Measurements from ENCODE around the gene GUCA2B. TPM values are rescaled to one million over a fixed set of nuclear protein-coding genes. Genes with fewer than 3 reads are reported as not detected.

Gene GUCA2B
- total and polyA plus RNA-seq, 4 donors, result 1.7 to 3.3 TPM; not detected in 2

DNA sequence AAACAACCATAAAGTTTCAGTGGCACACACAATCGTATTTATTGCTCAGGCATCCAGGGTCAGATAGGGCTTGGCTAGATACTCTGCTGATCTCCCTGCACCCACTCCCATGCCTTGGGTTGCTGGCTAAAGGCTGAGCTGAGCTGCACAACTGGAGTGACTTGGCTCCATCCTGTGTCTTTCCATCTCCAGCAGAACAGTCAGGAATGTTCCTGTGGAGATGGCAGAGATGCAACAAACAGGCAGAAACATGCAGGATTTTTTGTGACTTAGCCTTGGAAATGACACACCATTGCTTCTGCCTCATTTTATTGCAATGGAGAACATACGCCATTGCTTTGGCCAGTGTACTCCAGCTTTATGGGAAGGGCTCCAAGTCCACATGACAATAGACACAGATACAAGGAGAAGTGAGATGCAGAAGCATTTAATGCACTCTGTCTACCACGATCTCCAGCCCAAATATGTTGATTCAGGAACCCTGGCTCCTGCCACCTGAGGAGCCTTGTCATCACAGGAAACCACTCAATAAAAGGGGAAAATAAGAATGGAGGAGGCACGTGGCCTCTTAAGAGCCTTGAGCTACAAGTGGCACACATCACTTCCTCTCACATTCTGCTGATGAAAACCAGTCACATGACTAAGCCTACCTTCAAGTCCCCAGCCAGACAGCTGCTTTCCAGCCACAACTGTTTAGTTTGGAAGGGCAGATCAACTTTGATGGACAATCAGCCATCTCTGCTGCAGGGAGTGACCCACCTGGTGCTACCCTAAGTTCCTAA lies 10.1 kb upstream of the GUCA2B start:
- TF ChIP-seq, protein P1, sequence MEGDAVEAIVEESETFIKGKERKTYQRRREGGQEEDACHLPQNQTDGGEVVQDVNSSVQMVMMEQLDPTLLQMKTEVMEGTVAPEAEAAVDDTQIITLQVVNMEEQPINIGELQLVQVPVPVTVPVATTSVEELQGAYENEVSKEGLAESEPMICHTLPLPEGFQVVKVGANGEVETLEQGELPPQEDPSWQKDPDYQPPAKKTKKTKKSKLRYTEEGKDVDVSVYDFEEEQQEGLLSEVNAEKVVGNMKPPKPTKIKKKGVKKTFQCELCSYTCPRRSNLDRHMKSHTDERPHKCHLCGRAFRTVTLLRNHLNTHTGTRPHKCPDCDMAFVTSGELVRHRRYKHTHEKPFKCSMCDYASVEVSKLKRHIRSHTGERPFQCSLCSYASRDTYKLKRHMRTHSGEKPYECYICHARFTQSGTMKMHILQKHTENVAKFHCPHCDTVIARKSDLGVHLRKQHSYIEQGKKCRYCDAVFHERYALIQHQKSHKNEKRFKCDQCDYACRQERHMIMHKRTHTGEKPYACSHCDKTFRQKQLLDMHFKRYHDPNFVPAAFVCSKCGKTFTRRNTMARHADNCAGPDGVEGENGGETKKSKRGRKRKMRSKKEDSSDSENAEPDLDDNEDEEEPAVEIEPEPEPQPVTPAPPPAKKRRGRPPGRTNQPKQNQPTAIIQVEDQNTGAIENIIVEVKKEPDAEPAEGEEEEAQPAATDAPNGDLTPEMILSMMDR (IDR thresholded peaks at IDR 0.05; ENCODE audit: low read depth, low read length, missing input control), result no peak
- TF ChIP-seq JUND (IDR thresholded peaks at IDR 0.05), result no peak
- TF ChIP-seq, protein P2, sequence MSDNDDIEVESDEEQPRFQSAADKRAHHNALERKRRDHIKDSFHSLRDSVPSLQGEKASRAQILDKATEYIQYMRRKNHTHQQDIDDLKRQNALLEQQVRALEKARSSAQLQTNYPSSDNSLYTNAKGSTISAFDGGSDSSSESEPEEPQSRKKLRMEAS (IDR thresholded peaks at IDR 0.05), result no peak
- no peak for TF ChIP-seq EGR1 (IDR thresholded peaks at IDR 0.05; ENCODE audit: low read depth in 2 of 2)
- no peak for TF ChIP-seq NR2F2 (IDR thresholded peaks at IDR 0.05)
- TF ChIP-seq SP1 (IDR thresholded peaks at IDR 0.05), result no peak
- TF ChIP-seq GABPA (IDR thresholded peaks at IDR 0.05 in 1 of 2, conservative IDR thresholded peaks at IDR 0.05 in 1 of 2), result no peak
- TF ChIP-seq, protein P3, sequence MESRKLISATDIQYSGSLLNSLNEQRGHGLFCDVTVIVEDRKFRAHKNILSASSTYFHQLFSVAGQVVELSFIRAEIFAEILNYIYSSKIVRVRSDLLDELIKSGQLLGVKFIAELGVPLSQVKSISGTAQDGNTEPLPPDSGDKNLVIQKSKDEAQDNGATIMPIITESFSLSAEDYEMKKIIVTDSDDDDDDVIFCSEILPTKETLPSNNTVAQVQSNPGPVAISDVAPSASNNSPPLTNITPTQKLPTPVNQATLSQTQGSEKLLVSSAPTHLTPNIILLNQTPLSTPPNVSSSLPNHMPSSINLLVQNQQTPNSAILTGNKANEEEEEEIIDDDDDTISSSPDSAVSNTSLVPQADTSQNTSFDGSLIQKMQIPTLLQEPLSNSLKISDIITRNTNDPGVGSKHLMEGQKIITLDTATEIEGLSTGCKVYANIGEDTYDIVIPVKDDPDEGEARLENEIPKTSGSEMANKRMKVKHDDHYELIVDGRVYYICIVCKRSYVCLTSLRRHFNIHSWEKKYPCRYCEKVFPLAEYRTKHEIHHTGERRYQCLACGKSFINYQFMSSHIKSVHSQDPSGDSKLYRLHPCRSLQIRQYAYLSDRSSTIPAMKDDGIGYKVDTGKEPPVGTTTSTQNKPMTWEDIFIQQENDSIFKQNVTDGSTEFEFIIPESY (IDR thresholded peaks at IDR 0.05), result no peak
- TF ChIP-seq, protein P4, sequence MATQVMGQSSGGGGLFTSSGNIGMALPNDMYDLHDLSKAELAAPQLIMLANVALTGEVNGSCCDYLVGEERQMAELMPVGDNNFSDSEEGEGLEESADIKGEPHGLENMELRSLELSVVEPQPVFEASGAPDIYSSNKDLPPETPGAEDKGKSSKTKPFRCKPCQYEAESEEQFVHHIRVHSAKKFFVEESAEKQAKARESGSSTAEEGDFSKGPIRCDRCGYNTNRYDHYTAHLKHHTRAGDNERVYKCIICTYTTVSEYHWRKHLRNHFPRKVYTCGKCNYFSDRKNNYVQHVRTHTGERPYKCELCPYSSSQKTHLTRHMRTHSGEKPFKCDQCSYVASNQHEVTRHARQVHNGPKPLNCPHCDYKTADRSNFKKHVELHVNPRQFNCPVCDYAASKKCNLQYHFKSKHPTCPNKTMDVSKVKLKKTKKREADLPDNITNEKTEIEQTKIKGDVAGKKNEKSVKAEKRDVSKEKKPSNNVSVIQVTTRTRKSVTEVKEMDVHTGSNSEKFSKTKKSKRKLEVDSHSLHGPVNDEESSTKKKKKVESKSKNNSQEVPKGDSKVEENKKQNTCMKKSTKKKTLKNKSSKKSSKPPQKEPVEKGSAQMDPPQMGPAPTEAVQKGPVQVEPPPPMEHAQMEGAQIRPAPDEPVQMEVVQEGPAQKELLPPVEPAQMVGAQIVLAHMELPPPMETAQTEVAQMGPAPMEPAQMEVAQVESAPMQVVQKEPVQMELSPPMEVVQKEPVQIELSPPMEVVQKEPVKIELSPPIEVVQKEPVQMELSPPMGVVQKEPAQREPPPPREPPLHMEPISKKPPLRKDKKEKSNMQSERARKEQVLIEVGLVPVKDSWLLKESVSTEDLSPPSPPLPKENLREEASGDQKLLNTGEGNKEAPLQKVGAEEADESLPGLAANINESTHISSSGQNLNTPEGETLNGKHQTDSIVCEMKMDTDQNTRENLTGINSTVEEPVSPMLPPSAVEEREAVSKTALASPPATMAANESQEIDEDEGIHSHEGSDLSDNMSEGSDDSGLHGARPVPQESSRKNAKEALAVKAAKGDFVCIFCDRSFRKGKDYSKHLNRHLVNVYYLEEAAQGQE (IDR thresholded peaks at IDR 0.05), result no peak
- no peak for TF ChIP-seq HNF4G (IDR thresholded peaks at IDR 0.05)
- TF ChIP-seq, protein P5, sequence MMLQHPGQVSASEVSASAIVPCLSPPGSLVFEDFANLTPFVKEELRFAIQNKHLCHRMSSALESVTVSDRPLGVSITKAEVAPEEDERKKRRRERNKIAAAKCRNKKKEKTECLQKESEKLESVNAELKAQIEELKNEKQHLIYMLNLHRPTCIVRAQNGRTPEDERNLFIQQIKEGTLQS (IDR thresholded peaks at IDR 0.05), result no peak
- no peak for TF ChIP-seq YY1 (IDR thresholded peaks at IDR 0.05)
- no peak for TF ChIP-seq RAD21 (IDR thresholded peaks at IDR 0.05)
- no peak for DNase-seq (ENCODE audit: low spot score)
- H3K27ac ChIP-seq (ENCODE audit: low read depth in 1 of 2, low read length in 2 of 2), result no peak overlapping the region
- peaks cover 0 to 12% (median 4%) of the 10 kb centered on the region in 4 donors for H3K4me1 ChIP-seq (ENCODE audit: control insufficient read depth in 4 of 4, insufficient read depth in 4 of 4, low read length in 3 of 4)
- no peaks in the 10 kb centered on the region for H3K36me3 ChIP-seq (ENCODE audit: control insufficient read depth in 4 of 4, insufficient read depth in 3 of 4, low read depth in 1 of 4, low read length in 3 of 4)
- H3K4me3 ChIP-seq (ENCODE audit: low read depth in 1 of 3, low read length in 3 of 3), result no peak overlapping the region
- H3K27me3 ChIP-seq (ENCODE audit: control insufficient read depth in 4 of 4, insufficient read depth in 4 of 4, low read length in 3 of 4), result peaks cover 0 to 5% (median 2%) of the 10 kb centered on the region in 4 donors
- no peak overlapping the region for H3K9ac ChIP-seq (ENCODE audit: low read depth in 1 of 2, low read length in 2 of 2)
- no peaks in the 10 kb centered on the region for H3K9me3 ChIP-seq (ENCODE audit: control insufficient read depth in 4 of 4, low read length in 3 of 4)
- whole genome bisulfite sequencing, result 46% methylated on average over 4 of the region's 4 CpGs

All from liver (tissue), 9 donors.